ENCODE data around the gene ATP9A.
A peak's percentile ranks its signal among the peaks of the same experiment; 100 is the strongest.

The ATP9A gene

DNA sequence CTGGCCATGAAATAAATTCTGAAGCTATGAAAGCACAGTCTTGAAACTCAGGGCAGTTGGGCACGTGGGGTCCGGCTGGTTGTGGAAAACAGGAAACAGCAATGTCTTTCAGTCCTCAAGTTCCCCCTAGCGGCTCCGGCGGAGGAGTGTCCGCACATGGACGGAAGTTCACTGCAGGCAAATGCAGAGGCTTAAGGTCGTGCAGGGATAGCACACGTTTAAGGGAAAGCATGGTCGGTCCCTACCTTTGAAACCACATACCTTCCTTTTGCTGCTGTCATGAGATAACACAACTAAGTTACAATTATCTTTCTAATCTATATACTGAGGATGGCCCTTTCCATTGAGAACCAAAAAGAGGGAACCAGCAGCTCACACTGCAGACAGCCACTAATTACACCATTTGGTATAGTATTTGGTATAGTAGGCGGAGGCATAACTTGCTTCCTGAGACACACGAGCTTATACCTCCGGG, 173.1 kb downstream of the ATP9A start:
- peak; percentile 93 for DNase-seq

DNA sequence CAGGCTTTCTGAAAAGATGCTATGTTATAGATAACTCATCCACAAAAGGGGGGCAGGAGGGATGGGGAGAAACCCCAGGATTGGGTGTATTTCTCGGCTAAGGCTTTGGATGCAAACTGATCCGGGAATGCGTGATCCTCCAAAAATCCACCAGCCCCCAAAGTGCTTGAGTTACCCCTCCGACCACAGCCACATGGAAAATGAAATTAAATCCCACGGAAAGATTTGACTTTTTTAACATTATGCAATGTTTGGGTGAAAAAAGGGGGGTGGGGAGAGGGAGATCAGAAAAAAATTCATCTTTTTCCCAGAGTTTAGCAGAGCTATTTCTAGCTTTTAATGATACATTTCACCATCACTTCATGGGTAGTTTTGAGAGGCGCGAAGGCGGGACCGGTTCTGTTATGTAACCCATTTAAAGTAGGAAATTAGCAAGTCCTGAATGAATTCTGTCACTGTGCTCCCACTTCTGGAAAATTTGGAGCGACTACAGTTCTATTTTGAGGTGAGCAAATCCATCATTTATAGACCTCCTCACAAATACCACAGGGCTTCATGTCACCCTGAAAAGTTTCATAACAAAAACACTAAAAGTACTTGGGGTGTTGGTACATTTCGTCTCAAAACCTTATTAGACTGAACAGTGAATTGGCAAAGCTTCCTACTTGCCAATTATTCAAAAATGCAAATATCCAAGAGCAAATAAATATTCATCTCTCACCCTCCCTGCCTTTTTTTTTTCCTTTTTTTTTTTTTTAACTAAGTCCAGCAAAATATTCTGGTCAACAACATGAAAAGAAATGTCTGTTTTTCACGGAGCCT, 173.7 kb downstream of the ATP9A start:
- no peak for DNase-seq

DNA sequence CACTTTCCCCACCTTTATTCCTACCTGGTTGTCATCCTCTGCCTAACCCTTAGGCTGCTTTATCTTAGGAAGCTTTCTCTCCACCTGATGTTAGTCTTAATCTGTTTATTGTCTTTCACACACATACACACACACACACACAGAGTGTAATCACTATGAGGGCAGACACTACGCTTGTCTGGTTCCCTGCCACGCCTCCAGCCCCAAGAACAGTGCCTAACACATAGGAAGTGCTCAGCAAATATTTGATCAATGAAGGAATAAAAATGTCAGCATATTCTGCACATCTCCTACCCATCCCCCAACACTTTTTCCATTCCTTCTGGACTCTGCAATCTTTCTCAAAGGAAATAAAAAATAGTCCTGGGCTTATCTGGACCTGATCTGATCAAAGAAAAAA, 174.6 kb downstream of the ATP9A start:
- DNase-seq: peak; percentile 14

- DNase-seq: no peak
These were observed 175.6 kb downstream of the ATP9A start for GRCh38 chr20:51592564-51592963.

GRCh38 chr20:51591871-51592270, 176.3 kb downstream of the ATP9A start:
- DNase-seq: no peak

DNA sequence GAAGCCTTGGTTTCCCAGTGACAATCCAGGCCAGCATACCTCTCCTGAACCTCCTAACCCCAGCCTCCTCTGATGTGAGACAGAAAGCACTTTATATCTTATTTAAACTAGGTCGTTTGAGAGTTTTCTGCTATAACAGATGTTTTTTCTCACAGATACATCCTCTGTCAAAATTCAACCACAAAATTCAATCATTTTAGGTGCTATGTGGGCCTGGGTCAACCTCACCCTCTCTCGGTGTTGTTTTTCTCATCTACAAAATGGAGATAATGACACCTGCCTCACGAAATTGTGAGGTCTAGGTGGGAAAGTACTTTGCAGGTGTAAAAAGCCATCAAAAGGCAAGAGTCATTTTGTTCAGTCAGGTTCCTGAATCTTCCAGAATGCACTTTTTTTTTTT, 179.4 kb downstream of the ATP9A start:
- DNase-seq: no peak

DNA sequence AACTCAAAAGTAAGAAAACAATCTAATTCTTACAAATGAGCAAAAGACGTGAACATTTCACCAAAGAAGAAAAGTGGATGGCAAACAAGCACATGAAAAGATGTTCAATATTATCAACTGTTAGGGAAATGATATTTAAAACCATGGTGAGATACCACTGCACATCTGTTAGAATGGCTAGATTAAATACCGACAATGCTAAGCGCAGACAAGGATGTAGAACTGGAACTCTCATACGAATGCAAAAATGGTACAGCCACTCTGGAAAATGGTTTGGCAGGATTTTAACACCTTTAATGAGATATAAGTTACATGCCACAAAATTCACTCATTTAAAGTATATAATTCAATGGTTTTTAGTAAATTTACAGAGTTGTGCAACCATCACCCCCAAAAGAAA, 181.0 kb downstream of the ATP9A start:
- no peak for DNase-seq

DNA sequence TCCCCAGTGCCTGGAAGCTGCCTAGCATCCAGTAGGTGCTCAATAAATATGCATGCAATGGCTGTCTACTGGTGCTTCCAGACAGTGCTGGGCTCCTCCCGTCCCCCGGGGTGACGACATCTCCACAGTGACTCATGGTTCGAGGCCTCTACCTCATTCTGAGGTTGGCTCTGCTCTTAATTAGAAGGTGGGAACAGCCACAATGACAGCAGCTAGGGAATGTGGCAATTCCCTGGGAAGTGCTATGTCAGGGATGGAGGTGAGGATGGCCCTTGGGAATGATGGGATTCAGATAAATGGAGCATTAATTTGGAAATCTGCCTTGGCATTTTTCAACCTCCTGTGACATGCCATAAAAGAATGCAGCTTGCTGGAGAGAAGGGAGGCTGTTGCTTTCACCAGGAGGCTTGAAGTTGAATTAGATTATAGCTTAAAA, 182.2 kb downstream of the ATP9A start:
- DNase-seq: no peak

DNA sequence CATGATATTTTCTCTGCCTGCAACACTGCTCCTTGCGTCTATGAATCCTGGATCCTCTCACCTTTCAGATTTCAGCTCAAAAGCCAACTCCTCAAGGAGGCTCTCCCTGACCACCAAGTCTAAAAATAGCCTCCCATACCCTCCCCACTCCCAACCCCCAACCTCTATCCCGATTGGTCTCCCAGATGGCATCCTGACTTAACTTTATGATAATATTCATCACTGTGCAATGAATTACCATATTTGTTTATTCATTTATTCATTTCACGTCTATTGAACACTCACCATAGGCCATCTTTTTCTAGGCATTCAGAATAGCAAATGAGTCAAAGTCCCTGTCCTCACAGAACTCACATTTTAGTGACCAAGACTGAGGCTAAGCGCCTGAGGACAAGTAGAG, 183.0 kb downstream of the ATP9A start:
- no peak for DNase-seq

DNA sequence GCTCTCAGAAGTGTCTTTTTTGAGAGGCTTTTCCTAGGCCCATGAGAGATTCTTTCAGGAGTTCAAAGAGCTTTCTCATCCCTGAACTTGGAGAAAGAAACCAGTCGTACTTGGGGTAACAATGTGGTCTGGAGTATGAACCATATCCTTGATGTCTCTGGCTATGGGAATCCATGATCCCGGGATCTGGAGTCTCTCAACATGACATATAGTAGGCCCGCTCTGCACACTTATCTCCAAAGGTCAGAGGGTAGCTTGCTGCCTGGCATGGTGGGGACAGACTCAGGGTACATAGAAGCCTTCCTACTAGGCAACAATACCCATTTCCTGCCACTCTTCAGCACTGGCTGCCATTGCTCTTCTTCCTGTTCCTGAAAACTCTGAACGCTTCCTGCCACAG, 183.5 kb downstream of the ATP9A start:
- DNase-seq: no peak

DNA sequence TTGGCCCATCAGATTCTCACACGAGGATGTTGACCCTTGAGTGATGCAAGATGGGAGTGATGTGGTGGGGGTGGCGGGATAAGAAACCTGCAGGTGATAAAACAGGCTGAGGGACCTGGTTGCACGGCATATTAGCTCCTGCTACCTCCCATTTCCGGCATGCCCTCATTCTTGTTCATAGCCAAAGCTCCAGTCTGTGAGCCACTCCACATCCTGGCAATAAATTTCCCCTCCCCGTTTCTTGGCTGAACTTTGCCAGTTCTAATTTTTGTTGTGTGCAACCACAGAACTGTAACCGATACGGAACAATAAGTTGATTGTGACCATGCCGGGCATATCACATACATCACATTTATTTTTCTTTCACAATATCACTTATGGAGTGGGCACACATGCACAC, 184.1 kb downstream of the ATP9A start:
- no peak for DNase-seq

DNA sequence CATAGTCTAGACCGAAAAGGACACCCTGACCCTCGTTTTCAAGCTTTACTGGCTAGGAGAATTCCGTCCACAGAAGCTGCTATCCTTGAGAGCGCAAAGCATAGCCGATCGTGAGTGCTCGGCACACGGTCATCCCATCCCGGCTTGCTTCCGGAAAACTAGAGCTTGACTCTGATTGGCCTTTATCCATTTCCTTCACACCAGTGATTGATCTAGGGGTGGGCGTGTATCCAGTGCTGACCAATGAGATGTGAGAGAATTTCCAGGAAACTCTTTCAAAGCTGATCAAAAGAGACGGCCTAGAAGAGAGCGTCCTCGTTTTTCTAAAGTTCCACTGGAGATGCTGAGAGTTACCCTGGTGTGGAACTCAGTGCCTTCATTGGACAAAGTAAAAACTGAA, 184.7 kb downstream of the ATP9A start:
- no peak for DNase-seq

GRCh38 chr20:51583073-51583472, 185.1 kb downstream of the ATP9A start:
- DNase-seq: no peak

DNA sequence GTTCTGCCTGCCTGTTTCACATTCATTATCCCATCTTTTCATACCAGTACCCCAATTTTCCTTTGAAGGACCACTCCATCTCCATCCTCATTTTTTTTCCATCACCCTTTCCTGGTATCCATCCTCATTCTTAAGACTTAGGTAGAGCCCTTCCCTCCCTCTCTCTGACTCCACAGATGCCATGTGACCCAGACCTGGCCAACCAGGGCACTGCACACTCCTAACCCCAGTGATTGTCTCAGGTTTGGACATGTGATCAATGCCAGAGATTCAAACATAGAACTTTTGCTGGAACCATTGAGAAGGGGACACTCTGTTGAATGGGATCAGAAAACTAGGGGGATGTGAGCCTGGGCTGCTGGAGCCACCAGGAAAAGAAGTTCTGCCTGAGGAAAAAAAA, 186.6 kb downstream of the ATP9A start:
- no peak for DNase-seq

DNA sequence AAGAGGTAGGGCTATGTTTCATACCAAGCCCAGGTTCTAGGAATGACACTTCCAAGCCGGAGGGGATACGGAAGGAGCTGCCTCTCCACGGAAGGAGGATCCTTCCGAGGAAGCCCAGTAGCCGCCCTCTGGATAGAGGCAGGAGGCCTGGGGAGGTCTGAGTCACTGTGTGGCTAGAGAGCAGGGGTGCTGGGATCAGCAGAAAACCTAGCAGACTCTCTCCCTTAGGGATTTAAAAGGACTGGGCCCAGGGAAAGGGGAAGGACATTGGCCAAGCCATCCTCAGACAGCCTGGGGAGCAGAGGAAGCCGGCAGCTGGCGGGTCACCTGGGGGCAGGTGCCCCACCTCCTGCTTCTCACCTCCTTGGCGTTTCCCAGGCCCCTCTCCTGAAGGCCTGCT, 189.1 kb downstream of the ATP9A start:
- DNase-seq: no peak

- DNase-seq: no peak
These were observed 190.1 kb downstream of the ATP9A start for GRCh38 chr20:51578145-51578459.

DNA sequence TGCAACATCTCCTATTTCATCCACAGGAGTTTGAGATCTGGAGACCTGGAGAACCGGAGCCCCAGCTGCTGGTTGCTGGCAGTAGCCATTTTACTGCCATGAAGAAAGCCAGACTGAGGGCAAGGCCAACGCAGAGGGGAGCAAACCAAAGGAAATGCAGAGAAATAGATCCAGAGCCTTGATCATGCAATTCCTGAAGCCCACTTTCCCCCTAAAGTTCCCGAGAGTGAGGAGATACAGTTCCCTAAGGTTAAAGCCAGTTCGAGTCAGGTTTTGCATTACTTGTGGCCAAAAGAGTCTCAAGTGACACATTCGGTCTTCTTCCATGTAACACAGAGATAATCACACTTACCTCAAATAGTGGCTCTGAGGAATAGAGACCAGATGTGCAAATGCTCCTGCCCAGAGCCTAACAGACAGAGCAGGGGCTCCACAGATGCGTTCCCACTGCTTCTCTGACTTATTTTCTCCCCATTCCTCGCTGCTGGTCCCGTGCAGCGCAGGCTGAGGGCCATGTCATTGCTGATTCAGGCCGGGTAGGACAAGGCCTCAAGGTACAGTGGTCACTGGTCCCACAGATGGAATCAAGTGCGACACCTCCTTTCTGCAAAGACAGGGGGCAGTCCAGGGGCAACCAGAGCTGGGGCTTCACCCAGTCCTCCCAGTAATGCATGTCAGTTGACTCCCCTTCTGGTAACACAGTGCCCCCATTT, 190.6 kb downstream of the ATP9A start:
- DNase-seq: no peak

DNA sequence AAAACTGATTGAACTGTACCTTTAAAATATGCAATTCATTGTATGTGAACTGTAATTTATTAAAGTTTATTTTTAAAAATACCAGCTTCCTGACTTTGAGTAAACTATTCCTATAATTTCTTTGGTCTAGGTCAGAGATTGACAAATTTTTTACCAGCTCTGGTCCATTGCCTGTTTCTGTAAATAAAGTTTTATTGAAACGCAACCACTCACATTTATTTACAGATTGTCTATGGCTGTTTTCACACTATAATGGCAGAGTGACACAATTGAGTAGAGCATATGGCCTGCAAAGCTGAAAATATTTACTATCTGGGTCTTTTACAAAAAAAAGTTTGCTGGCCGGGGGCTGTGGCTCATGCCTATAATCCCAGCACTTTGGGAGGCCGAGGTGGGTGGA, 192.7 kb downstream of the ATP9A start:
- DNase-seq: no peak

DNA sequence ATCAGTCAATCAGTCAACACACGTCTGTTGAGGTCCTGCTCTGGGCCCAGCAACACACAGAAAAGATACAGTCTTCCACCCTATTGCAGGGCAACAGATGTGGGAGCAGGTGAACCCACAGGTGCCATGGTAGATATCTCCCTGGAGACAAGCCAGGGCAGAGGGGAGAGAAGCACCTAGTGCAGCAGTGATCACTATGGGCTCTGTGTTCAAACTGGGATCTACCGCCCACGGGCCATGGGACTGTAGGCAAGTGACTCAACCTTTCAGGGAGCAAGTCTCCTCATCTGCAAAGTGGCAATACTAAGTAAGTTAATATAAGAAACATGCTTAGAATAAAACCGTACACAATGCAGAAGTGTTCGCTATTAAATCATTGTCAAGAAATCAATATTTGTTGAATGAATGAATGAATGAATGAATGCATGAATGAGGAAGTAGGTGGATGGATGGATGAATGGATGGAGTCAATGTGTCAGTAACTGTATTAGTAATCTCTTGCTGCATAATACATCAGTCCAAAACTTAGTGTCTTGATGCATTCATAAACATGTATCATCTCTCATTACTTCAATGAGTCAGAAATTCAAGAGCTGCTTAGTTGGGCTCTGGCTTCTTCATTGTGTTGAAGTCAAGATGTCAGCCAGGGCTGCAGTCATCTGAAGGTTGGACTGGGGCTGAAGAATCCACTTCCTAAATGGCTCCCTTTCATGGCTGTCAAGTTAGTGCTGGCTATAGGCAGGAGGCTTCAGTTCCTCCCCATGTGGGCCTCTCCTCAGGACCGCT, 193.7 kb downstream of the ATP9A start:
- no peak for DNase-seq

DNA sequence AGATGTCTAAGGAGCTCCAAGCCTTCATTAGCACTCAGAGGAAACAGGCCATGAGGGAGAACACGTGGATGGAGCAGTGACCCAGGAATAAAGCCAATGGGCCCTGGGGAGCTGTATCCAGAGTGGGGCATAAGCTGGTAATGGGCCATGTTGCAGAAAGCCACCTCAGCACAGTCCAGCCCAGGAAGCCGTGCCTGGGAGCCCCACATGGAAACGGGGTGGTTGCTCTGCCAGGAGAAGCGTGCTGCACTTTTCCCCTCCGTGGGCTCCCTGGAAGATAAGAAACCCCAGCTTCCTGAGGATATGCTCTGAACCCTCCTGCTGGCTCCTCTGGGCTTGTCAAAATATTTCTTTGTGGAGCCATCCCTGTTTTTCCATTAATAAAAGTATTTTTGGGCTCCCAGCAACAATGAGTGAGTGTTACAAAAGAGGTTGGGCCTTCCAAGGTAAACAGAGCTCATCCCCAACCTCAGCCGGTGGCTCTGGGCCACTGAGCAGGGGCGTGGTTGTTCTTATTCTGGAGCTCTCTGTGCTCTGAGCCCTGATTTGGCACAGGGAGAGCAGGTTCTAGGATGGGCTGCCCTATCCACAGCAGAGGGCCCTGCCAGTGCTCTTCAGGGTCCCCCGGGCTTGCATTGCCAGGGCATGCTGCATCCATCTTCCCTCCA, 194.5 kb downstream of the ATP9A start:
- DNase-seq: no peak

DNA sequence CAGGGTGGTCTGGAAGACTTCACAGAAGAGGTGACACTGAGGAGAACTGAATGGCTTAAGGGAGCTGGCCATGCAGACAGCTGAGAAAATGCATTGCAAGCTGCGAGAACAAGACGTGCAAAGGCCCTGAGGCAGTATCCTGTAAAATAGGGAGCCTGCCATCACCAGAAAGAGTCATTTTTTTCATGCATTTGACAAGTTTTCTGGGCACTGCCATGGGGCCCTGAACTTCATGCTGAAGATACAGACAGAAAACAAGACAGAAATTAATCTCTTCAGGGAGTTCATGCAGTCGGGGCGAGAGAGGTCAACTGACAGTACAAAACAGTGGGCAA, 196.8 kb downstream of the ATP9A start:
- no peak for DNase-seq

DNA sequence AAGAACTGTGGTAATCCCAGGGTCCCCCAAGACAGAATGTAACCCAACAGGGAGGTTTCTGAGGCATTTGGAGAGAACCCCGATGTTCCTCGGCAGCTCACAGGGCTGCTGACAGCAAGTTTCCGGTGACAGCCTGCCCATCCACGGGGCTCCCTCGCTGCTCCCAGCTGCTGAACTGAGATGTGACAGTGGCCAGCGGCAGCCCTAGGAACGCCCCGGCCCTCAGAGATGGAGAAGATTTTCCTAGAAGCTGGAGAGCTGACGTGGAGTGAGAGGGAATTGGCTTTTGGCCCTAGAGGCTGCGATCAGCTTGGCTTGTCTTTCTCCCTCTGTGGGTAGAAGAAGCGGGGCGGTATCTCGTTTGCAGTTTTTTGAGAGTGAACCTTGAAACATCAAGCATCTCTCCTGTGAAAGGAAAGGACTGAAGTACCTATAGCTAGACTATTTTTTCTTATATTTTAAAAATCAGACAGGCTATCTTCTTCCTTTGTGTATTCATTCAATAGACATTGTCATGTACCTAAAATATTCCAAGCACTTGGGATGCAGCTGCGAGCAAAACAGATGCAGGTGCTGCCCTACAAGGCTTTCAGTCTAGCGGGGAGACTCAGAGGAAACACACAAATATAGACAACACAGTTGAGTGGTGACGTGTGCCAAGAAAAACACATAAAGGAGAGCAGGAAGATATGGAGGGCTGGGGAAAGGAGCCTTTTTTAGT, 197.3 kb downstream of the ATP9A start:
- no peak for DNase-seq

All from hematopoietic multipotent progenitor cell treated with erythropoietin and hydrocortisone succinate and interleukin-3 and kit ligand, for 8 days (in vitro differentiated cells).